GM19438 (cell line): ENCODE data around the gene CYB5R3.

Experiments used
- ATAC-seq: cut with Tn5 transposase; IDR thresholded peaks from one replicate; pipeline ENCODE4 v1.9.1; 2021; ENCODE audit warnings: low read depth; ENCODE audit not compliant: unreplicated experiment

Gene CYB5R3

GRCh38 chr22:42649246-42650099 lies at the start of gene CYB5R3:
TSS of gene CYB5R3 (minus strand) at chr22:42649392. CDS start at chr22:42649315, 77 bp downstream.
- peak; percentile 61 for ATAC-seq

- ATAC-seq, result no peak
Observed at GRCh38 chr22:42697542-42698013, 48.4 kb upstream of the CYB5R3 start.

- ATAC-seq, result no peak
Observed at GRCh38 chr22:42696331-42696967, 47.3 kb upstream of the CYB5R3 start.

GRCh38 chr22:42695294-42695693 lies 46.1 kb upstream of the CYB5R3 start:
- no peak for ATAC-seq

GRCh38 chr22:42693763-42694683 lies 44.8 kb upstream of the CYB5R3 start:
- no peak for ATAC-seq

- ATAC-seq, result no peak
Observed at GRCh38 chr22:42693055-42693762, 44.0 kb upstream of the CYB5R3 start.

- ATAC-seq, result no peak
Observed at GRCh38 chr22:42692239-42693054, 43.3 kb upstream of the CYB5R3 start.

- ATAC-seq, result no peak
Observed at GRCh38 chr22:42691440-42691839, 42.2 kb upstream of the CYB5R3 start.

- no peak for ATAC-seq
Observed at GRCh38 chr22:42688241-42689211, 39.3 kb upstream of the CYB5R3 start.

- no peak for ATAC-seq
Observed at GRCh38 chr22:42686756-42687491, 37.7 kb upstream of the CYB5R3 start.

GRCh38 chr22:42685941-42686653 lies 36.9 kb upstream of the CYB5R3 start:
- no peak for ATAC-seq

GRCh38 chr22:42684462-42685195 lies 35.4 kb upstream of the CYB5R3 start:
- no peak for ATAC-seq

GRCh38 chr22:42683578-42684283 lies 34.5 kb upstream of the CYB5R3 start:
- no peak for ATAC-seq

- ATAC-seq, result no peak
Observed at GRCh38 chr22:42682113-42682851, 33.1 kb upstream of the CYB5R3 start.

GRCh38 chr22:42680648-42681047 lies 31.5 kb upstream of the CYB5R3 start:
- no peak for ATAC-seq
